T-cell (primary cell): ENCODE results near the gene XPNPEP2. TPM values are rescaled to one million over a fixed set of nuclear protein-coding genes. Genes with fewer than 3 reads are reported as not detected.

ENCODE experiments used
- ATAC-seq, 4 experiments: fragments of 200-7000 bp in 3 of 4; fragments of 150-1000 bp in 1 of 4; cut with Tn5 transposase; replicated peaks in 1 of 4; 1 replicate in 3 of 4; 2 replicates in 1 of 4; pipeline ENCODE4 v1.10.0; 2021; ENCODE audit warnings: moderate library complexity in 3 of 4, mild to moderate bottlenecking in 2 of 4, moderate number of reproducible peaks in 1 of 4
- CTCF ChIA-PET, 2 donors: fragments of 300-600 bp; sonication (Branson Sonifier 250); formaldehyde crosslinking; loops; one replicate each; lab custom pipeline; 2022; ENCODE audit warnings: antibody characterized with exemption in 2 of 2; lab: Charles Lee
- POLR2A ChIA-PET, 2 donors: fragments of 300-600 bp; sonication (Branson Sonifier 250); formaldehyde crosslinking; loops; one replicate each; lab custom pipeline; 2022; ENCODE audit warnings: antibody characterized with exemption in 2 of 2; lab: Charles Lee
- DNase-seq, 35 experiments: peaks; one replicate each; pipeline versions ENCODE4 v3.0.0 to v3.0.0-alpha.2; 2013 to 2023
- H3K27ac ChIP-seq: one replicate; pipeline ENCODE4 v1.5.1; 2013; ENCODE audit warnings: low read length
- H3K27me3 ChIP-seq, 2 experiments: replicated peaks in 1 of 2; 1 replicate in 1 of 2; 2 replicates in 1 of 2; pipeline versions ENCODE4 v1.6.1 to v1.7.0; 2013; ENCODE audit warnings: low read length in 1 of 2, mixed read lengths in 1 of 2; ENCODE audit not compliant: control insufficient read depth in 2 of 2, insufficient read depth in 2 of 2; ENCODE audit errors: extremely low read depth in 1 of 2
- H3K36me3 ChIP-seq, 2 donors: 1 replicate in 1 of 2; 2 replicates in 1 of 2; pipeline versions ENCODE4 v1.6.1 to v1.7.0; 2013; ENCODE audit warnings: low read length in 1 of 2; ENCODE audit not compliant: control insufficient read depth in 2 of 2, insufficient read depth in 1 of 2; ENCODE audit errors: extremely low read depth in 1 of 2
- H3K4me1 ChIP-seq, 2 experiments: 1 replicate in 1 of 2; 2 replicates in 1 of 2; pipeline versions ENCODE4 v1.6.1 to v1.7.0; 2013; ENCODE audit warnings: low read length in 2 of 2, mixed read lengths in 1 of 2; ENCODE audit not compliant: insufficient read depth in 2 of 2, control insufficient read depth in 1 of 2; ENCODE audit errors: extremely low read depth in 1 of 2
- H3K4me3 ChIP-seq, 2 donors: 1 replicate in 1 of 2; 2 replicates in 1 of 2; pipeline versions ENCODE4 v1.5.1 to v1.7.0; 2013; ENCODE audit warnings: mild to moderate bottlenecking in 2 of 2, low read length in 1 of 2, moderate library complexity in 1 of 2; ENCODE audit not compliant: control insufficient read depth in 1 of 2; ENCODE audit errors: extremely low read depth in 1 of 2
- H3K9me3 ChIP-seq: 2 replicates; pipeline ENCODE4 v1.7.0; 2013
- H3K27ac Mint-ChIP-seq, 2 donors: one replicate each; pipeline ENCODE4 v1.8.0; 2020 to 2021; ENCODE audit warnings: mild to moderate bottlenecking in 2 of 2, mixed read lengths in 2 of 2
- H3K27me3 Mint-ChIP-seq, 2 donors: one replicate each; pipeline ENCODE4 v1.8.0; 2021 to 2022; ENCODE audit warnings: mixed read lengths in 2 of 2
- H3K36me3 Mint-ChIP-seq: one replicate; pipeline ENCODE4 v1.8.0; 2021; ENCODE audit warnings: mixed read lengths
- H3K4me1 Mint-ChIP-seq, 3 donors: one replicate each; pipeline ENCODE4 v1.8.0; 2020 to 2022; ENCODE audit warnings: mixed read lengths in 3 of 3, mild to moderate bottlenecking in 1 of 3
- H3K4me3 Mint-ChIP-seq, 3 donors: one replicate each; pipeline ENCODE4 v1.8.0; 2020 to 2022; ENCODE audit warnings: mild to moderate bottlenecking in 3 of 3, mixed read lengths in 3 of 3, moderate library complexity in 3 of 3
- H3K9me3 Mint-ChIP-seq, 3 donors: one replicate each; pipeline ENCODE4 v1.8.0; 2020 to 2022; ENCODE audit warnings: mixed read lengths in 3 of 3
- WGBS: methylation state at CpG from one replicate; pipeline ENCODE4 v1.1.5; 2013; ENCODE audit warnings: missing lambda C conversion rate; ENCODE audit not compliant: insufficient coverage; 5-methylcytosine and 5-hydroxymethylcytosine counted together
- total RNA-seq, 35 experiments: library from RNA in 6 of 35; stranded (reverse) in 6 of 35; fragments of 120-200 nt in 1 of 35; gene quantifications; one replicate each; pipeline versions ENCODE4 v1.2.1 to v1.2.4 and lab custom pipeline; 2013 to 2026

The XPNPEP2 gene
- total RNA-seq, 5 donors from 2014 or later (not counting 1 experiment from before 2014, with no cell fraction given): 0.20 to 0.84 (median 0.37) TPM; not detected in 1

- Histone ChIP-seq H3K36me3 (no peaks in the 10 kb centered on the region), H3K27me3 (no peaks in the 10 kb centered on the region), H3K4me3 (no peak overlapping the region), H3K4me1 (no peaks in the 10 kb centered on the region), H3K9me3 (no peaks in the 10 kb centered on the region), H3K27ac (no peak overlapping the region)
- peaks cover 0 to 17% of the 10 kb centered on the region in 2 donors for H3K27me3 Mint-ChIP-seq
- peaks cover 3% of the 10 kb centered on the region for H3K36me3 Mint-ChIP-seq
- peaks cover 0 to 4% (median 0%) of the 10 kb centered on the region in 3 donors for H3K9me3 Mint-ChIP-seq
- ATAC-seq (no peak), DNase-seq (no peak)
- POLR2A ChIA-PET: no interaction called here
- no peaks in the 10 kb centered on the region for H3K4me1 Mint-ChIP-seq
- CTCF ChIA-PET: no interaction called here
- WGBS: no CpG with 5 or more reads among the region's 2 CpGs
- H3K4me3 Mint-ChIP-seq: no peak overlapping the region
- H3K27ac Mint-ChIP-seq: no peak overlapping the region
Observed at GRCh38 chrX:129704491-129704890, 34.3 kb upstream of the XPNPEP2 start.

DNA sequence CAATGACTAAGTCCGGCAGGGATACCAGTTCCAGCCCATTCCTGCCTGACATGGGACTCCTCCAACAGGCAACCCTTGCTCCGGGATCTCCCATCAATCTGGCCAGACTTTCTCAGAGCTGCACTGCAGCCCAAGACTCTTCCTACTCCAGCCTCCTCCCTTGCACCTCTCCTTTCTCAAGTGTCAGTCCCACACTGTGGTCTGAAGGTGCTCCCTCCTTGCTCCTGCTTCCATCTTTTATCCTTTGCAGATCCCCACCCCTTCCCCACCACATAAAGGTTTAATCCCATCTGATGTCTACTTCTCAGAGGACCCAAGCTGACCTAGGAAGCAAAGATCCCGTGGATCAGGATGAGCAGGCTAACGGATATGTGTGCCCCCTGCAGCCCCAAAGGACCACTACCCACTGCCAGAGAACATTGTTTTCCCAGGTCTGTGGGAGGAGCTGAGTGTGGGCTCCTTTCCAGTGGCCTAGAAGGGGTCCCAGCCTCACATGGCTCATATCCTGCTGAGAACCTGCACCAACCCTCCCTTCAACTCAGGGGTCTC lies 33.3 kb upstream of the XPNPEP2 start:
- Histone ChIP-seq H3K36me3 (no peaks in the 10 kb centered on the region), H3K27ac (no peak overlapping the region), H3K27me3 (no peaks in the 10 kb centered on the region), H3K4me1 (no peaks in the 10 kb centered on the region), H3K9me3 (no peaks in the 10 kb centered on the region), H3K4me3 (no peak overlapping the region)
- 100% methylated on average over 1 of the region's 4 CpGs for WGBS
- Mint-ChIP-seq H3K9me3 (peaks cover 0 to 4% (median 0%) of the 10 kb centered on the region in 3 donors), H3K36me3 (peaks cover 3% of the 10 kb centered on the region), H3K27me3 (peaks cover 0 to 17% of the 10 kb centered on the region in 2 donors), H3K4me3 (no peak overlapping the region), H3K27ac (no peak overlapping the region), H3K4me1 (no peaks in the 10 kb centered on the region)
- DNase-seq (no peak), ATAC-seq (no peak)
- ChIA-PET POLR2A (no interaction called here), CTCF (no interaction called here)

GRCh38 chrX:129705988-129706387 lies 32.8 kb upstream of the XPNPEP2 start:
- H3K4me3 ChIP-seq: no peak overlapping the region
- no peak overlapping the region for H3K27ac Mint-ChIP-seq

GRCh38 chrX:129706400-129707072 lies 32.2 kb upstream of the XPNPEP2 start:
- CTCF ChIA-PET: no interaction called here
- no peaks in the 10 kb centered on the region for H3K9me3 ChIP-seq
- 90% methylated on average over 2 of the region's 7 CpGs for WGBS
- POLR2A ChIA-PET: no interaction called here
- ATAC-seq: no peak
- Mint-ChIP-seq H3K4me1 (no peaks in the 10 kb centered on the region), H3K9me3 (peaks cover 0 to 4% (median 0%) of the 10 kb centered on the region in 3 donors), H3K27me3 (peaks cover 0 to 17% of the 10 kb centered on the region in 2 donors), H3K4me3 (no peak overlapping the region), H3K36me3 (peaks cover 3% of the 10 kb centered on the region), H3K27ac (no peak overlapping the region)
- no peaks in the 10 kb centered on the region for H3K4me1 ChIP-seq
- H3K36me3 ChIP-seq: no peaks in the 10 kb centered on the region
- DNase-seq: no peak
- H3K27me3 ChIP-seq: no peaks in the 10 kb centered on the region
- H3K27ac ChIP-seq: no peak overlapping the region
- H3K4me3 ChIP-seq: no peak overlapping the region

More at GRCh38 chrX:129705988-129706387, 32.8 kb upstream of the XPNPEP2 start:
- Histone ChIP-seq H3K27ac (no peak overlapping the region), H3K4me1 (no peaks in the 10 kb centered on the region), H3K9me3 (no peaks in the 10 kb centered on the region), H3K36me3 (no peaks in the 10 kb centered on the region), H3K27me3 (no peaks in the 10 kb centered on the region)
- CTCF ChIA-PET: no interaction called here
- H3K4me3 Mint-ChIP-seq: no peak overlapping the region
- H3K36me3 Mint-ChIP-seq: peaks cover 3% of the 10 kb centered on the region
- 100% methylated on average over 2 of the region's 4 CpGs for WGBS
- H3K27me3 Mint-ChIP-seq: peaks cover 0 to 17% of the 10 kb centered on the region in 2 donors
- POLR2A ChIA-PET: no interaction called here
- no peak for DNase-seq
- no peaks in the 10 kb centered on the region for H3K4me1 Mint-ChIP-seq
- H3K9me3 Mint-ChIP-seq: peaks cover 0 to 4% (median 0%) of the 10 kb centered on the region in 3 donors
- ATAC-seq: no peak

DNA sequence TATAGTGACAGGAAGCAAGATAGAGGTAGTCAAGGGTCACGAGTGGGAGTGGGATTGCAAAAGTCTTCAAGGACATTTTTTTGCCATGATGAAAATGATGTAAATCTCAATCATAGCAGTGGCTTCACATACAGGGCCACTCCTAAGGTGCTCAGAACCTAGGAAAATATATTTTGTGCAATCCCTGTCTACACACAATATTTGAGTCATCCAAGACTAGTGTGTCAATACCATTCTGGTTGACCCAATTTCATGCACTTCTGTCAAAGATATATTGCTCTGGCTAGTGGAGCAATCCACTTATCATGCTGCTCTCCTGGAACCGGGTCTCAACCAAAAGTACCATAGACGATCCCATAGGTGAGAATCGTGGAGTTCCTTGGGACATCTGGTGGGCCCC lies 24.2 kb upstream of the XPNPEP2 start:
- POLR2A ChIA-PET: no interaction called here
- CTCF ChIA-PET: interaction anchor here in 1 of 2 donors (0.6 kb wide), 1 partner anchor 66 kb away, joined by 3 read pairs; no protein-coding TSS in a partner anchor
- Histone ChIP-seq H3K27ac (no peak overlapping the region), H3K36me3 (no peaks in the 10 kb centered on the region), H3K4me1 (no peaks in the 10 kb centered on the region), H3K9me3 (no peaks in the 10 kb centered on the region), H3K27me3 (no peaks in the 10 kb centered on the region), H3K4me3 (no peak overlapping the region)
- WGBS: 100% methylated on average over 2 of the region's 4 CpGs
- Mint-ChIP-seq H3K36me3 (no peaks in the 10 kb centered on the region), H3K4me3 (no peak overlapping the region), H3K27me3 (no peaks in the 10 kb centered on the region), H3K4me1 (no peaks in the 10 kb centered on the region), H3K9me3 (no peaks in the 10 kb centered on the region), H3K27ac (no peak overlapping the region)
- no peak for ATAC-seq
- no peak for DNase-seq

DNA sequence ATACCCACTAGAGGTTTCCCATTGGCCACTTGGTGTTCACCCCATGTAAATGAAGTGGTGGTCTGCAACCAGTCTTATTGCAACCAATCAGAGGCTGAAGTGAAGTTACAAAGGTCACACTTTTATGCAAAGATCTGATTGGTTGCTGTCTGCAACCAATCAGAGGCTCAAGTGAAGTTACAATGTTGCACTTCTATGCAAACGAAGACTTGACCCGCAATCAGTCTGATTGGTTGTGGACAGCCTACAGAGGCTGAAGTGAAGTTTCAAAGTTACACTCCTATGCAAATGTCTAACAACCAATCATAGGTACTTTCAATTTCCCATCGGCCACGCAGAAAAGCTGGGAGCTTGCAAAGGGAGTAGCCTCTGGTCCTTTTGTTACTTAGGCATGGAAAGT lies 22.3 kb upstream of the XPNPEP2 start:
- H3K36me3 Mint-ChIP-seq: no peaks in the 10 kb centered on the region
- POLR2A ChIA-PET: no interaction called here
- no peak overlapping the region for H3K4me3 Mint-ChIP-seq
- H3K27me3 Mint-ChIP-seq: no peaks in the 10 kb centered on the region
- ATAC-seq (no peak), DNase-seq (no peak)
- H3K27ac ChIP-seq: no peak overlapping the region
- no peak overlapping the region for H3K4me3 ChIP-seq
- H3K4me1 Mint-ChIP-seq: peaks cover 0 to 4% (median 2%) of the 10 kb centered on the region in 3 donors
- H3K36me3 ChIP-seq: no peaks in the 10 kb centered on the region
- H3K9me3 ChIP-seq: no peaks in the 10 kb centered on the region
- WGBS: no CpG with 5 or more reads among the region's 4 CpGs
- H3K4me1 ChIP-seq: peaks cover 0 to 4% of the 10 kb centered on the region in 2 experiments
- H3K9me3 Mint-ChIP-seq: no peaks in the 10 kb centered on the region
- CTCF ChIA-PET: no interaction called here
- H3K27me3 ChIP-seq: no peaks in the 10 kb centered on the region
- no peak overlapping the region for H3K27ac Mint-ChIP-seq
